HG03432 (cell line): ENCODE results near the gene HEATR9.

Experiments used
- ATAC-seq: cut with Tn5 transposase; IDR thresholded peaks from one replicate; pipeline ENCODE4 v1.9.1; 2021; ENCODE audit warnings: mild to moderate bottlenecking, moderate library complexity; ENCODE audit not compliant: unreplicated experiment

The HEATR9 gene

GRCh38 chr17:35867574-35867973 is 1.1 kb downstream of the HEATR9 start:
- ATAC-seq, result no peak

- ATAC-seq, result no peak
Measured at GRCh38 chr17:35866341-35866950, 2.2 kb downstream of the HEATR9 start.

GRCh38 chr17:35865412-35866340 is 3.0 kb downstream of the HEATR9 start:
- no peak for ATAC-seq

GRCh38 chr17:35864853-35865252 is 3.8 kb downstream of the HEATR9 start:
- no peak for ATAC-seq

GRCh38 chr17:35856603-35857002 is 12.1 kb downstream of the HEATR9 start:
- no peak for ATAC-seq

GRCh38 chr17:35855965-35856364 is 12.7 kb downstream of the HEATR9 start:
- no peak for ATAC-seq

GRCh38 chr17:35849469-35850348 is 19.0 kb downstream of the HEATR9 start:
- ATAC-seq, result no peak

GRCh38 chr17:35847633-35848373 is 20.9 kb downstream of the HEATR9 start:
- no peak for ATAC-seq

GRCh38 chr17:35847006-35847405 is 21.7 kb downstream of the HEATR9 start:
- ATAC-seq, result no peak

GRCh38 chr17:35846055-35846809 is 22.5 kb downstream of the HEATR9 start:
- no peak for ATAC-seq

GRCh38 chr17:35844547-35844946 is 24.1 kb downstream of the HEATR9 start:
- no peak for ATAC-seq

- ATAC-seq, result no peak
Measured at GRCh38 chr17:35843698-35844097, 25.0 kb downstream of the HEATR9 start.

- ATAC-seq, result no peak
Measured at GRCh38 chr17:35842239-35842638, 26.5 kb downstream of the HEATR9 start.

GRCh38 chr17:35841505-35841904 is 27.2 kb downstream of the HEATR9 start:
- no peak for ATAC-seq

GRCh38 chr17:35841101-35841500 is 27.6 kb downstream of the HEATR9 start:
- no peak for ATAC-seq

GRCh38 chr17:35825206-35825605 is 43.5 kb downstream of the HEATR9 start:
- ATAC-seq, result no peak

- ATAC-seq, result no peak
Measured at GRCh38 chr17:35821308-35821707, 47.4 kb downstream of the HEATR9 start.

- ATAC-seq, result no peak
Measured at GRCh38 chr17:35819455-35819854, 49.2 kb downstream of the HEATR9 start.

- ATAC-seq, result no peak
Measured at GRCh38 chr17:35817196-35817595, 51.5 kb downstream of the HEATR9 start.

GRCh38 chr17:35816723-35817122 is 52.0 kb downstream of the HEATR9 start:
- no peak for ATAC-seq
